PC-9 (cell line): Measurements from ENCODE around the gene PPP1CA. TPM values are rescaled to one million over a fixed set of nuclear protein-coding genes. Genes with fewer than 3 reads are reported as not detected.
A peak's percentile ranks its signal among the peaks of the same experiment; 100 is the strongest.

Experiments used
- BruUV-seq: library from RNA; stranded (reverse); fragments of 400-500 nt; replicated peaks from 2 replicates; lab custom pipeline; 2021; lab: Mats Ljungman, UMichigan
- CTCF ChIA-PET: fragments of 300-600 bp; sonication (Branson Sonifier 250); formaldehyde crosslinking; loops from one replicate; lab custom pipeline; 2022; ENCODE audit warnings: antibody characterized with exemption; lab: Charles Lee
- POLR2A ChIA-PET: fragments of 300-600 bp; sonication (Branson Sonifier 250); formaldehyde crosslinking; loops from one replicate; lab custom pipeline; 2022; ENCODE audit warnings: antibody characterized with exemption; ENCODE audit not compliant: unreplicated experiment; lab: Charles Lee
- DNase-seq, 2 experiments: peaks; one replicate each; pipeline versions ENCODE4 v3.0.0 to v3.0.0-alpha.2; 2015 to 2022; ENCODE audit warnings: mixed read lengths in 1 of 2
- H2AFZ ChIP-seq: fragments of 200-600 bp; sonication (generic); 2 replicates; pipeline ENCODE4 v1.8.1; 2017; ENCODE audit warnings: antibody characterized with exemption
- H3F3A ChIP-seq: fragments of 200-600 bp; sonication (generic); 2 replicates; pipeline ENCODE4 v1.8.1; 2017; ENCODE audit warnings: antibody characterized with exemption, mild to moderate bottlenecking, low read depth; ENCODE audit not compliant: insufficient read depth
- H3K27ac ChIP-seq: fragments of 200-600 bp; sonication (generic); 2 replicates; pipeline ENCODE4 v1.6.1; 2016; ENCODE audit warnings: mixed run types
- H3K27me3 ChIP-seq: fragments of 200-600 bp; sonication (generic); 2 replicates; pipeline ENCODE4 v1.6.1; 2016; ENCODE audit warnings: low read depth, mixed run types; ENCODE audit not compliant: insufficient read depth
- H3K36me3 ChIP-seq: fragments of 200-600 bp; sonication (generic); 2 replicates; pipeline ENCODE4 v1.6.1; 2016; ENCODE audit warnings: low read depth, mixed run types
- H3K4me1 ChIP-seq: fragments of 200-600 bp; sonication (generic); replicated peaks from 2 replicates; pipeline ENCODE4 v1.6.1; 2016; ENCODE audit warnings: mixed run types; ENCODE audit not compliant: insufficient read depth
- H3K4me2 ChIP-seq: fragments of 200-600 bp; sonication (generic); 2 replicates; pipeline ENCODE4 v1.6.1; 2017; ENCODE audit warnings: mixed run types
- H3K4me3 ChIP-seq: fragments of 200-600 bp; sonication (generic); 2 replicates; pipeline ENCODE4 v1.6.1; 2016; ENCODE audit warnings: mixed run types
- H3K79me2 ChIP-seq: fragments of 200-600 bp; sonication (generic); 2 replicates; pipeline ENCODE4 v1.6.1; 2017; ENCODE audit warnings: low read depth, mixed run types
- H3K9me2 ChIP-seq: fragments of 200-600 bp; sonication (generic); 2 replicates; pipeline ENCODE4 v1.8.1; 2017; ENCODE audit warnings: mild to moderate bottlenecking; ENCODE audit not compliant: insufficient read depth
- H3K9me3 ChIP-seq: fragments of 200-600 bp; sonication (generic); 2 replicates; pipeline ENCODE4 v1.8.1; 2016; ENCODE audit warnings: low read depth; ENCODE audit not compliant: insufficient read depth
- H4K20me1 ChIP-seq: fragments of 200-600 bp; sonication (generic); 2 replicates; pipeline ENCODE4 v1.8.1; 2017; ENCODE audit not compliant: insufficient read depth
- CTCF ChIP-seq: fragments of 200-600 bp; sonication (generic); conservative IDR thresholded peaks from 2 replicates; pipeline ENCODE4 v1.6.1; 2017; ENCODE audit warnings: mixed run types, antibody characterized with exemption, mild to moderate bottlenecking, moderate library complexity
- EZH2 ChIP-seq: fragments of 200-600 bp; sonication (generic); IDR thresholded peaks from 2 replicates; pipeline ENCODE4 v1.8.0; 2017; ENCODE audit warnings: antibody characterized with exemption, low read depth
- intact Hi-C: fragments of 100-400 bp; cut with micrococcal nuclease; formaldehyde crosslinking; loops from one replicate; pipeline ENCODE4 v1.10.0; 2022; ENCODE audit not compliant: unreplicated experiment
- total RNA-seq: library from RNA; stranded (reverse); gene quantifications from 2 replicates; pipeline ENCODE4 v1.2.3, GENCODE V29; 2021

The PPP1CA gene
- total RNA-seq, 1 experiment from 2014 or later: 306 TPM

- Histone ChIP-seq H3F3A (peaks cover 58% of the 10 kb centered on the region), H3K9me2 (no peaks in the 10 kb centered on the region), H3K4me1 (peaks cover 66% of the 10 kb centered on the region), H4K20me1 (peaks cover 23% of the 10 kb centered on the region), H3K79me2 (peaks cover 55% of the 10 kb centered on the region), H2AFZ (no peak overlapping the region), H3K4me2 (peak overlapping the region; percentile 94), H3K27me3 (no peaks in the 10 kb centered on the region), H3K36me3 (no peaks in the 10 kb centered on the region), H3K9me3 (no peaks in the 10 kb centered on the region), H3K4me3 (peak overlapping the region; percentile 87), H3K27ac (peak overlapping the region; percentile 99)
- BruUV-seq: TSS peak; percentile 80
- CTCF ChIA-PET: interaction anchor here (0.6 to 2.6 kb wide), 12 partner anchors 8 to 461 kb away, joined by 3 to 14 read pairs (median 5); no protein-coding TSS in a partner anchor
- POLR2A ChIA-PET: interaction anchor here (0.5 to 2.2 kb wide), 21 partner anchors 9 to 1486 kb away, joined by 3 to 48 read pairs (median 5); partner anchors contain the start of genes DPP3, FIBP and RAD9A
- DNase-seq: peak; percentile 82 to 85
- intact Hi-C loops: loop anchor here (1.0 to 10.0 kb wide), 6 partner anchors 21 to 530 kb away; partner anchors contain the start of genes CDK2AP2, PITPNM1, POLD4 and RCE1
- TF ChIP-seq EZH2: no peak
- no peak for TF ChIP-seq CTCF
Observed at GRCh38 chr11:67374571-67375281, 26.9 kb downstream of the PPP1CA start.

GRCh38 chr11:67373648-67374570, 27.7 kb downstream of the PPP1CA start:
- Histone ChIP-seq H3F3A (peaks cover 58% of the 10 kb centered on the region), H3K4me2 (peak overlapping the region; percentile 94), H3K36me3 (no peaks in the 10 kb centered on the region; the same call in 1 of the 2 replicates), H3K79me2 (peaks cover 63% of the 10 kb centered on the region), H3K27me3 (no peaks in the 10 kb centered on the region), H3K4me3 (peak overlapping the region; percentile 87), H2AFZ (no peak overlapping the region), H3K9me2 (no peaks in the 10 kb centered on the region), H3K4me1 (peaks cover 58% of the 10 kb centered on the region), H3K9me3 (no peaks in the 10 kb centered on the region), H4K20me1 (peaks cover 31% of the 10 kb centered on the region), H3K27ac (peak overlapping the region; percentile 99)
- no TSS peak for BruUV-seq
- POLR2A ChIA-PET: interaction anchor here (0.5 to 2.2 kb wide), 19 partner anchors 8 to 894 kb away, joined by 3 to 48 read pairs (median 5); partner anchors contain the start of genes DPP3 and RAD9A
- CTCF ChIA-PET: interaction anchor here (0.6 to 2.6 kb wide), 12 partner anchors 9 to 460 kb away, joined by 3 to 13 read pairs (median 4); no protein-coding TSS in a partner anchor
- intact Hi-C loops: loop anchor here (1.0 to 10.0 kb wide), 6 partner anchors 8 to 529 kb away; partner anchors contain the start of genes CDK2AP2, PITPNM1, POLD4 and RCE1
- peak; percentile 98 to 99 for DNase-seq
- TF ChIP-seq CTCF (peak; percentile 64), EZH2 (no peak)
